CD4-positive, alpha-beta memory T cell (primary cell): Measurements from ENCODE around the gene HEMK1. TPM values are rescaled to one million over a fixed set of nuclear protein-coding genes. Genes with fewer than 3 reads are reported as not detected.

ENCODE experiments used
- CTCF ChIA-PET: fragments of 350-600 bp; sonication (Branson Sonifier 250); formaldehyde crosslinking; loops from one replicate; lab custom pipeline; 2021; ENCODE audit warnings: inconsistent platforms; ENCODE audit not compliant: partially characterized antibody; lab: Charles Lee
- POLR2A ChIA-PET: fragments of 350-600 bp; sonication (Branson Sonifier 250); formaldehyde crosslinking; loops from one replicate; lab custom pipeline; 2021; ENCODE audit not compliant: partially characterized antibody; lab: Charles Lee
- DNase-seq, 5 donors: peaks; one replicate each; pipeline versions ENCODE4 v3.0.0 to v3.0.0-alpha.2; 2020 to 2022; ENCODE audit warnings: mixed read lengths in 1 of 5
- H3K27ac ChIP-seq: one replicate; pipeline ENCODE4 v1.7.0; 2013; ENCODE audit warnings: low read depth, low read length
- H3K27me3 ChIP-seq: 2 replicates; pipeline ENCODE4 v1.7.0; 2013; ENCODE audit warnings: mild to moderate bottlenecking, low read length, moderate library complexity; ENCODE audit not compliant: insufficient read depth
- H3K36me3 ChIP-seq: 2 replicates; pipeline ENCODE4 v1.7.0; 2013; ENCODE audit warnings: mild to moderate bottlenecking, low read length, moderate library complexity; ENCODE audit not compliant: insufficient read depth
- H3K4me1 ChIP-seq: 2 replicates; pipeline ENCODE4 v1.7.0; 2013; ENCODE audit warnings: mild to moderate bottlenecking, low read length, moderate library complexity; ENCODE audit not compliant: insufficient read depth
- H3K4me3 ChIP-seq, 2 donors: one replicate each; pipeline ENCODE4 v1.7.0; 2013; ENCODE audit warnings: low read length in 2 of 2, mild to moderate bottlenecking in 1 of 2
- H3K9me3 ChIP-seq, 2 donors: one replicate each; pipeline ENCODE4 v1.7.0; 2013; ENCODE audit warnings: low read length in 2 of 2, control low read depth in 1 of 2; ENCODE audit not compliant: control insufficient read depth in 1 of 2
- H3K27ac Mint-ChIP-seq, 7 donors: one replicate each; pipeline ENCODE4 v1.8.0; 2020 to 2021; ENCODE audit warnings: mixed read lengths in 7 of 7, mild to moderate bottlenecking in 6 of 7, inconsistent platforms in 3 of 7, moderate library complexity in 3 of 7
- H3K27me3 Mint-ChIP-seq, 2 donors: one replicate each; pipeline ENCODE4 v1.8.0; 2020 to 2021; ENCODE audit warnings: mixed read lengths in 2 of 2
- H3K36me3 Mint-ChIP-seq, 2 donors: one replicate each; pipeline ENCODE4 v1.8.0; 2020 to 2021; ENCODE audit warnings: mixed read lengths in 2 of 2, inconsistent platforms in 1 of 2, mild to moderate bottlenecking in 1 of 2
- H3K4me1 Mint-ChIP-seq, 4 donors: one replicate each; pipeline ENCODE4 v1.8.0; 2020 to 2021; ENCODE audit warnings: mixed read lengths in 4 of 4, mild to moderate bottlenecking in 1 of 4
- H3K4me3 Mint-ChIP-seq, 8 donors: one replicate each; pipeline ENCODE4 v1.8.0; 2020 to 2021; ENCODE audit warnings: mixed read lengths in 8 of 8, mild to moderate bottlenecking in 7 of 8, moderate library complexity in 6 of 8, inconsistent platforms in 3 of 8
- H3K9me3 Mint-ChIP-seq, 8 donors: one replicate each; pipeline ENCODE4 v1.8.0; 2020 to 2021; ENCODE audit warnings: mixed read lengths in 8 of 8, mild to moderate bottlenecking in 5 of 8, inconsistent platforms in 3 of 8, moderate library complexity in 1 of 8
- intact Hi-C: fragments of 100-400 bp; cut with micrococcal nuclease; formaldehyde crosslinking; loops from one replicate; pipeline ENCODE4 v1.15.1; 2023
- polyA plus RNA-seq, 2 donors: library from polyadenylated mRNA; unstranded; fragments of 300-500 nt; fragmentation: Illumina TruSeq; gene quantifications; one replicate each; pipeline ENCODE4 v1.2.3, GENCODE V29; 2021
- total RNA-seq, 2 experiments: library from RNA; stranded (reverse); gene quantifications; one replicate each; pipeline ENCODE4 v1.2.3, GENCODE V29; 2021

HEMK1 gene
- total and polyA plus RNA-seq, 4 experiments from 2014 or later = 21.2 to 56.7 (median 46.0) TPM

GRCh38 chr3:50616003-50616769, 46.9 kb downstream of the HEMK1 start:
- Histone ChIP-seq H3K4me3 (peak overlapping the region; percentile 75), H3K27ac (peak overlapping the region; percentile 89), H3K4me1 (peaks cover 75% of the 10 kb centered on the region), H3K36me3 (no peaks in the 10 kb centered on the region), H3K27me3 (no peaks in the 10 kb centered on the region), H3K9me3 (no peaks in the 10 kb centered on the region)
- peaks cover 0 to 30% of the 10 kb centered on the region in 2 donors for H3K36me3 Mint-ChIP-seq
- H3K27me3 Mint-ChIP-seq = no peaks in the 10 kb centered on the region
- no peaks in the 10 kb centered on the region for H3K9me3 Mint-ChIP-seq
- intact Hi-C loops = loop anchor here (1.0 to 2.0 kb wide), 10 partner anchors 36 to 1055 kb away; partner anchors contain the start of genes MANF and TEX264
- ChIA-PET CTCF (interaction anchor here (0.6 to 24.7 kb wide), 40 partner anchors 8 to 1065 kb away, joined by 3 to 996 read pairs (median 5); partner anchors contain the start of genes C3orf18, CYB561D2, DOCK3 and HEMK1), POLR2A (interaction anchor here (0.6 to 26.0 kb wide), 28 partner anchors 8 to 1066 kb away, joined by 3 to 1072 read pairs (median 4); partner anchors contain the start of genes C3orf18, DCAF1, DOCK3 and HEMK1)
- H3K4me1 Mint-ChIP-seq = peaks cover 50 to 78% (median 65%) of the 10 kb centered on the region in 4 donors
- H3K27ac Mint-ChIP-seq = peak overlapping the region; percentile 90 to 99 (median 94)
- peak overlapping the region; percentile 82 to 95 (median 90) for H3K4me3 Mint-ChIP-seq
- DNase-seq = peak; percentile 77 to 89 (median 80)

- Histone ChIP-seq H3K4me1 (peaks cover 80% of the 10 kb centered on the region), H3K27me3 (no peaks in the 10 kb centered on the region), H3K9me3 (no peaks in the 10 kb centered on the region), H3K36me3 (no peaks in the 10 kb centered on the region), H3K4me3 (peak overlapping the region; percentile 75), H3K27ac (peak overlapping the region; percentile 89)
- intact Hi-C loops = loop anchor here (1.0 to 2.0 kb wide), 11 partner anchors 36 to 1054 kb away; partner anchors contain the start of genes DCAF1, MANF and TEX264
- no peaks in the 10 kb centered on the region for H3K9me3 Mint-ChIP-seq
- ChIA-PET CTCF (interaction anchor here (0.8 to 24.7 kb wide), 31 partner anchors 8 to 1065 kb away, joined by 3 to 996 read pairs (median 6); partner anchors contain the start of genes C3orf18, DOCK3, HEMK1 and MANF), POLR2A (interaction anchor here (0.7 to 26.0 kb wide), 24 partner anchors 8 to 1065 kb away, joined by 3 to 1072 read pairs (median 6); partner anchors contain the start of genes C3orf18, DCAF1, DOCK3 and HEMK1)
- peaks cover 50 to 81% (median 66%) of the 10 kb centered on the region in 4 donors for H3K4me1 Mint-ChIP-seq
- peak overlapping the region; percentile 90 to 99 (median 94) for H3K27ac Mint-ChIP-seq
- DNase-seq = peak; percentile 94 to 96 (median 94)
- H3K27me3 Mint-ChIP-seq = no peaks in the 10 kb centered on the region
- H3K4me3 Mint-ChIP-seq = peak overlapping the region; percentile 82 to 95 (median 90)
- H3K36me3 Mint-ChIP-seq = peaks cover 0 to 30% of the 10 kb centered on the region in 2 donors
Measured at GRCh38 chr3:50616770-50617095, 47.4 kb downstream of the HEMK1 start.

DNA sequence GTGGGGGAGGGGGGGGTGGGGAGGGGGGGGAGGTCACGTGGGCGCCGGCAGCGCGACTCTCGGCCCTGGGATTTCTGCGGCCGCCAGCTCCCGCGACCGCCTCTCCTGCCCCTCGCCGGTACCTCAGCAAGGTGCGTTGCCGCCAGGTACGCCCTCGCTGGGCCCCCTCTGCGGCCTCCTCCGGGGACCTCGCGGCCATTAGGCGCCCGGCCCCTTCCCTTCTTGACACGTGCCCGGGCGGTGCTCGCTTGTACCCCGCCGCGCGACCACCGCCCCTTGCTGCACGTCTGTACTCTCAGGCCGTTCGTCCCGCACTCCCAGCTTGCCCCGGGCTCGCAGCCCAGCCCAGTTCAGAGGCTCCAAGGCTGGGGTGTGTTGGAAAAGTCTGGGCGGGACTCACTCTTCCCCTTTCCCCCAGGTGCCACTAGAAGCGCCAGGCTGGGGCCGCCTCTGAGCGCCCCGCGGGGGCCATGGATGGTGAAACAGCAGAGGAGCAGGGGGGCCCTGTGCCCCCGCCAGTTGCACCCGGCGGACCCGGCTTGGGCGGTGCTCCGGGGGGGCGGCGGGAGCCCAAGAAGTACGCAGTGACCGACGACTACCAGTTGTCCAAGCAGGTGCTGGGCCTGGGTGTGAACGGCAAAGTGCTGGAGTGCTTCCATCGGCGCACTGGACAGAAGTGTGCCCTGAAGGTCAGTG, 47.9 kb downstream of the HEMK1 start, which contains the start of gene MAPKAPK3:
Gene MAPKAPK3, plus strand, starts transcription at position 56 of the 696 bp plus-strand sequence. Its CDS starts 415 bp downstream, at position 471.
- H3K4me3 Mint-ChIP-seq = peak within 1 kb of the TSS; percentile 85 to 95 (median 92)
- peak within 1 kb of the TSS; percentile 75 to 89 for H3K4me3 ChIP-seq
- H3K27ac ChIP-seq = peak within 1 kb of the TSS; percentile 89
- H3K27me3 ChIP-seq = no peaks in the 10 kb centered on the region
- H3K27me3 Mint-ChIP-seq = no peaks in the 10 kb centered on the region
- peaks cover 0 to 26% of the 10 kb centered on the region in 2 donors for H3K36me3 Mint-ChIP-seq
- H3K4me1 Mint-ChIP-seq = peaks cover 49 to 82% (median 66%) of the 10 kb centered on the region in 4 donors
- POLR2A ChIA-PET = interaction anchor here (0.8 to 26.0 kb wide), 19 partner anchors 9 to 1065 kb away, joined by 3 to 1072 read pairs (median 10); partner anchors contain the start of genes C3orf18, DOCK3, HEMK1 and MANF
- intact Hi-C loops = loop anchor here (1.0 to 2.0 kb wide), 6 partner anchors 354 to 1054 kb away; partner anchors contain the start of genes DCAF1 and TEX264
- H3K9me3 Mint-ChIP-seq = no peaks in the 10 kb centered on the region
- no peak for DNase-seq
- peak within 1 kb of the TSS; percentile 90 to 99 (median 94) for H3K27ac Mint-ChIP-seq
- peaks cover 84% of the 10 kb centered on the region for H3K4me1 ChIP-seq
- CTCF ChIA-PET = interaction anchor here (1.0 to 24.7 kb wide), 24 partner anchors 7 to 1064 kb away, joined by 3 to 996 read pairs (median 8); partner anchors contain the start of genes C3orf18, DOCK3, HEMK1 and RBM15B
- H3K36me3 ChIP-seq = no peaks in the 10 kb centered on the region
- H3K9me3 ChIP-seq = no peaks in the 10 kb centered on the region

DNA sequence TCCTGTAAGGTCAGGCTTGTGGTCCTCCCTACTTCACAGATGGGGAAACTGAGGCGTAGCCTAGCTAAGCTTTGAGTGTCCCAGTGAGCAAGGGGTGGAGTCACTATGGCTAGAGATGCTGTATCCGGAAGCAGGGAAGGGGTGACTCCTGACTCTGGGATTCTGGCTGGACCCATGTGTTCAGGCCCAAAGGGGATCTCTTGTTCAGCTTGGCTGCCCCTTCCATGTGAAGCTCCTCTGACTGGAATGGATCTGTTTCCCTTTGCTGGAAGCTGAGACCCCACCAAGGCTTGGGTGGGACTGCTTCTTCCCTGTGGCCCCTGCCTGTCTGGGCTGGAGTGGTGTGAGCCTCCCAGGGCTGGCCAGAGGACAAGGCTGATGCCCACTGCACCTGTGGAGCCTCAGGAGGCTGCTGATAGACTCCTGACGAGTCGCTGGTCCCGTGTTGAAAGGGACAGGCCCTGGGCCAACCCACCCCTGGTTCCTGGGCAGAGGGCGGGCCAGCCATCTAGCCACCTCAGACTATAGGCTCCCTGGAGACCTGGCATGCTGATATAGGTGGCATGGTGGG, 48.7 kb downstream of the HEMK1 start:
- POLR2A ChIA-PET = interaction anchor here (0.6 to 26.0 kb wide), 12 partner anchors 10 to 768 kb away, joined by 3 to 1072 read pairs (median 21); partner anchors contain the start of genes C3orf18, HEMK1 and MANF

DNA sequence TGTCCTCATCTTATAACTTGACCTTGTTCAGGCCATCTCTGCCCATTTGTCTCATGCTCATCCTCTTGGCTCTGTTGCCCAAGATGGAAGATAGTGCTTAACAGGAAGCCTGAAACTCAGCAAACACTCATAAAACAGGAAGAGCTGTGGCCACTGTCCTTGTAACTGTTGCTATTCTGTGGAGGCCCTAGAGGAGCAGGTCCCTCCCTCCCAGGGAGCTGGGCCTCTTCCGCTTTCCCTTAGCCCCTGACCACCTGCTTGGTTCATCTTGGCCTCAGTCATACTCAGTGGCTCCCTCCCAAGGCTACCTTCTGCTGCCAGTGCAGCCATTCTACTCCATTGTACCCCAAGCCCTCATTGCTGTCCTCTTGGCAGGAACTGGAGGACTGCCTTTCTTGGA, 51.1 kb downstream of the HEMK1 start:
- ChIA-PET POLR2A (interaction anchor here (0.9 to 26.0 kb wide), 11 partner anchors 9 to 765 kb away, joined by 3 to 1072 read pairs (median 5); partner anchors contain the start of genes C3orf18, CISH, HEMK1 and MANF), CTCF (interaction anchor here (0.8 to 24.7 kb wide), 10 partner anchors 9 to 1049 kb away, joined by 3 to 996 read pairs (median 4); partner anchors contain the start of genes C3orf18 and HEMK1)
- intact Hi-C loops = no loop called here
- Mint-ChIP-seq H3K4me3 (peak overlapping the region; percentile 68 to 95 (median 90)), H3K36me3 (peaks cover 0 to 38% of the 10 kb centered on the region in 2 donors), H3K9me3 (no peaks in the 10 kb centered on the region), H3K4me1 (peaks cover 61 to 85% (median 76%) of the 10 kb centered on the region in 4 donors), H3K27ac (peak overlapping the region; percentile 88 to 94 (median 91)), H3K27me3 (no peaks in the 10 kb centered on the region)
- Histone ChIP-seq H3K4me3 (peak overlapping the region in 1 of 2 donors; percentile 27), H3K27me3 (no peaks in the 10 kb centered on the region), H3K36me3 (no peaks in the 10 kb centered on the region), H3K9me3 (no peaks in the 10 kb centered on the region), H3K27ac (peak overlapping the region; percentile 89), H3K4me1 (peaks cover 87% of the 10 kb centered on the region)
- DNase-seq = no peak

More for the DNA sequence above, 48.7 kb downstream of the HEMK1 start:
- no peaks in the 10 kb centered on the region for H3K36me3 ChIP-seq
- intact Hi-C loops = loop anchor here (1.0 to 2.0 kb wide), 6 partner anchors 353 to 1053 kb away; partner anchors contain the start of genes DCAF1 and TEX264
- Mint-ChIP-seq H3K36me3 (peaks cover 0 to 27% of the 10 kb centered on the region in 2 donors), H3K9me3 (no peaks in the 10 kb centered on the region), H3K27ac (peak overlapping the region; percentile 88 to 94 (median 90)), H3K27me3 (no peaks in the 10 kb centered on the region), H3K4me3 (peak overlapping the region; percentile 85 to 95 (median 92)), H3K4me1 (peaks cover 50 to 82% (median 66%) of the 10 kb centered on the region in 4 donors)
- no peaks in the 10 kb centered on the region for H3K27me3 ChIP-seq
- DNase-seq = no peak
- peaks cover 84% of the 10 kb centered on the region for H3K4me1 ChIP-seq
- CTCF ChIA-PET = interaction anchor here (1.1 to 24.7 kb wide), 5 partner anchors 10 to 768 kb away, joined by 4 to 996 read pairs (median 43); partner anchors contain the start of genes C3orf18, HEMK1 and MANF
- peak overlapping the region; percentile 89 for H3K27ac ChIP-seq
- no peaks in the 10 kb centered on the region for H3K9me3 ChIP-seq
- H3K4me3 ChIP-seq = peak overlapping the region; percentile 65 to 89
